IPS-11a (cell line): Measurements from ENCODE around the gene PLCB1.

ENCODE experiments used
- H3K4me3 ChIP-seq: one replicate; pipeline ENCODE4 v1.5.1; 2013; ENCODE audit warnings: low read depth, low read length, control low read depth

The PLCB1 gene

DNA sequence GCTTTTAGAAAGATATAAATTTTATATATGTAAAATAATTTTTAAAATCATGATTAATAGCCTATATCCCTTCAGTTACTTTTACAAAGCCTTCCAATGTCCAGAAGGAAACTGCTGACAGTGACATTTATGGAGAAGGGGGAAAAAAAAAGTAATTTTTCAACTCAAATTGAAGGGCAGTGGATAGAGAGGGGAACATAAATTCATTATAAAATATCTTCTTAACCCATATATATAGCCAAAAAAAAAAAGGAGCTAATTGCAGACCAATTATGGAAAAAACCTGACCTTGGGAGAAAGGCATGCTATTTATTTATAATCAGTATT lies 392.9 kb downstream of the PLCB1 start:
- H3K4me3 ChIP-seq: no peak overlapping the region

DNA sequence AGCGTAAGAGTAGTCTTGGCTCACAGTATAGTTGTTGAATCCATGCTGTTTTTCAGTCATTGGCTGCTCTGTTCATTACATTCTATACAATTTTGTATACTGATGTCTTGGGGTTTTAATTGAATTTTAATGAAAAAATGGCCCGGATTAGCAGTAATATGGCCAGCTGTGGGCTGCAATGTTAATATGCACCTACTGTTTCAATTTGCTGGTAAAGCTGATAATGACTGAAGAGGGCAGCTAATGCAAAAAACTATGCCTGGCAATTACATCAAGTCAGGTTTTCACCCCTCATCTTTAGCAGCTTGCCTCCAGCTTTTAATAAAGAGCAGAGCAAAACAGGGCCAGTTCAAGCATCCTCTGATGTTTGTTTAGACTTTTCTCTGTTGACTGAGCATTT lies 394.5 kb downstream of the PLCB1 start:
- H3K4me3 ChIP-seq: no peak overlapping the region

DNA sequence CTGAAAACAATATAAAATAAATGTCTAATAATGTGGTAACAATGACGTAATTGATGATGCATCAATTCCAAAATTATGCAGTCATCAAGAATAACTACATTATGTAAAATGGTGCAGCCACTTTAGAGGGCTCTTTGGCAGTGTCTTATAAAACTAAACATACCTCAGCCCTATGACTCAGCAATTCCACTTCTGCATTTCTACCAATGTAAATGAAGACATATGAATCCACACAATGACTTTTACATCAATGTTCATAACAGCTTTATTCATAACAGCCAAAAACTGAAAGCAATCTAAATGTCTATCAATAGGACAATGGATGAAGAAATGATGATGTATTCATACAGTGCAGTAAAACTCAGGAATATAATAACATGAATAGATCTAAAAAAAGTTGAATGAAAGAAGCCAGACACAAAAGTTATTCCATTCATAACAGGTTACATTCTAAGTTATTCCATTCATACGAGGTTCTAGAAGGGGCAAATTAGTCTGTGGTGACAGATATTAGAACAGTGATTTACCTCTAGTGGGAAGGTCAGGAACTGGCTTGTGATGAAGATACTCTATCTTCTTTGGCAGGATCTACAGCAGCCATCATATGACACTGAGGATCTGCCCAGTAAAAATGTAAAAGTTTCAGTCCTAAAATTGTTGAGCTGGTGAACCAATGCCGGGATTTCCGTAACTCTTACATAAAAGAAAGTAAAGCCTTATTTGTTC lies 396.1 kb downstream of the PLCB1 start:
- H3K4me3 ChIP-seq: no peak overlapping the region

DNA sequence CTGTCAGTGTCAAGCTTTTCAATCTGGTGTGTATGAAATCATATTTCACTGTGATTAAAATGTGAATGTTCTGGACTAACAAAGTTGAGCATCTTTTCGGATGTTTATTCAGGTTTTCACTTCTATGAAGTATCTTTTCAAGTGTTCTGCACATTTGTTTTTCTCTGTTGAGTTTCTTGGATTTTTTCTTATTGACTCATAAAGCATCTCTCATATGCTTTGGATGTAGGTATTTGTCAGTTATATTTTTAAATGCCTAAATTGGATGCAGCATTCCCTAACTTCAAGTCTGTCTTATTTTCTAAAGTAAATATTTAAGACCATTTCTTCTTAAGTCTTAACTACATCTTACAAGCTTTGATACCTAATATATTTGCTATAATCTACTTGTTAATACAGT lies 398.0 kb downstream of the PLCB1 start:
- H3K4me3 ChIP-seq: no peak overlapping the region

DNA sequence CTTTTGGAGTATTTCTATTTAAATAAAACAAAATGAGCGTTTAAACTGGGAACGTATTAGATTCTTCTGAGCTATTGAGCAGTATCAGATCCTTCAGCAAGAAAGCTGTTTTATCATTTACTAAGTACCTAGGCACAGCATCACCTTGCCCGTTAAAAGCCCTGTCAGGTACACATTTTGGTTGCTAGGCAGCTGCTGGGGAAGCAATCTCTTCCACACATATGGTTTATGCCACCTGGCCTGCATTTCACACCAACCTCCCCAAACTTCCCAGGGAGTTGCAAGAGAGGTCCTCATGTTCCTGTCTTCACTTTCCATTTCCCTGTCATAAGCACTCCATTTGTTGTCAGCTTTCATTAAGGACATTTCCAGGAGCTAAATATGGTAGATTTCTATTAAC lies 400.1 kb downstream of the PLCB1 start:
- no peak overlapping the region for H3K4me3 ChIP-seq

GRCh38 chr20:8534368-8535160 lies 402.5 kb downstream of the PLCB1 start:
- H3K4me3 ChIP-seq: no peak overlapping the region

- no peak overlapping the region for H3K4me3 ChIP-seq
Measured at GRCh38 chr20:8535403-8536261, 403.6 kb downstream of the PLCB1 start.

DNA sequence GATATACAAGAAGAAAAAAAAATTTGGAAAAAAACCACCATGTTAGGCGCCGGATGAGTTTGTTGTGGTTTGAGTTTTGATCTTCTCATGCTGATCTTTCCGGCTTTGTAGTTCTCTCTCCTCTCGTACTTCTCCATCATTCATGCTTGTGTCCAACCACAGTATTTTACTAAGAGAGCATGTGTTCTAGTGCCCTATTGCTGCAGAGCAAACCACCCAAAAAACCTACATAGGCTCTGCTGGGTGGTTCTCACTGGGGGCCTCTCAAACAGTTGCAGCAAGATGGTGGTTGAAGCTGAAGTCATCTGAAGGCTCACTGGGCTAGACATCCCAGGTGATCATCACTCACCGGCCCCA lies 404.2 kb downstream of the PLCB1 start:
- H3K4me3 ChIP-seq: no peak overlapping the region

- H3K4me3 ChIP-seq: no peak overlapping the region
Measured at GRCh38 chr20:8540466-8540865, 408.4 kb downstream of the PLCB1 start.

GRCh38 chr20:8542110-8542486 lies 410.0 kb downstream of the PLCB1 start:
- H3K4me3 ChIP-seq: no peak overlapping the region

GRCh38 chr20:8545212-8545611 lies 413.1 kb downstream of the PLCB1 start:
- no peak overlapping the region for H3K4me3 ChIP-seq

DNA sequence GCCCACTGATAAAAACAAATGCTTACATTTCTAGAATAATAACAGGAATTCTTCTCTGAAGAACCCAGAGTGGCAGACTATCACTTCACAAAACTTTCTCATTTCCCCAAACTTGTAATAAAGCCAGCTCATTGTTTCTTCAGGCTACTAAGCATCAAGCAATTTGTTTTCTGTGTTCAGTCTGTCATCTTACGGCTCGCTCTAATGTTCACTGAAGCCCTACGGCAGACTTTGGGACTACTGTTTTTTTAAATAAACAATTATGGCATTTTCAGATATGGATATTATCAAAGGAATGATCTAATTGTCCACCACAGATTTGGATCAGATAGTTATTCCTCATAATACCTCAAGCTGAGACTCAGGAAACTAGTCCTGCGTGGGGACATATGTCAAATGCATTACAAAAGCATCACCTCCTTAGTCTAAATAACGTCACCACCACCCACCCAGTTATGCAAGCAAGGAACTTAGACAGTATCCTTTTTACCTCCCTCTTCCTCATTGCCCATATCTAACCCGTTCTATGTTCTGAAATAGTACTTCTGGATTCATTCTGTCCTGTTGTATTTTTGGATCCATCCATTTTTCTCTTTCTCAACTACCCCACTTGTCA lies 415.1 kb downstream of the PLCB1 start:
- no peak overlapping the region for H3K4me3 ChIP-seq

GRCh38 chr20:8547968-8548588 lies 416.0 kb downstream of the PLCB1 start:
- no peak overlapping the region for H3K4me3 ChIP-seq

GRCh38 chr20:8549192-8549591 lies 417.1 kb downstream of the PLCB1 start:
- no peak overlapping the region for H3K4me3 ChIP-seq

DNA sequence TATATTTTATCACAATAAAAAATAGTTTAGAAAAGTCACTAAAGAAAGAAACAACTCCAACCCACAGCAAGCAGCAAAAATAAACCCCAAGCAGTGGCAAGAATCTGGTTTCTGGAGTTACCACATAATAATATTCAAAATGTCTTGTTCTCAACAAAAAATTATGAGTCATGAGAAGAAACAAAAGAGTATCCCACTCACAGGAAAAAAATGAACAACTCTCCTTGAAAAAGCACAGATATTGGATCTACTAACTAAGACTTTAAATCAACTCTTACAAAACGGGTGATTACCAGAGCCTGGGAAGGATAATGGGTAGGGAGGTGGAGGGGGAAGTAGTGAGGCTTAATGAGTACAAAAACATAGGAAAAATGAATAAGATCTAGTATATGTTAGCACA lies 425.6 kb downstream of the PLCB1 start:
- no peak overlapping the region for H3K4me3 ChIP-seq

GRCh38 chr20:8562356-8562755 lies 430.3 kb downstream of the PLCB1 start:
- no peak overlapping the region for H3K4me3 ChIP-seq

- H3K4me3 ChIP-seq: no peak overlapping the region
Measured at GRCh38 chr20:8568075-8568474, 436.0 kb downstream of the PLCB1 start.

DNA sequence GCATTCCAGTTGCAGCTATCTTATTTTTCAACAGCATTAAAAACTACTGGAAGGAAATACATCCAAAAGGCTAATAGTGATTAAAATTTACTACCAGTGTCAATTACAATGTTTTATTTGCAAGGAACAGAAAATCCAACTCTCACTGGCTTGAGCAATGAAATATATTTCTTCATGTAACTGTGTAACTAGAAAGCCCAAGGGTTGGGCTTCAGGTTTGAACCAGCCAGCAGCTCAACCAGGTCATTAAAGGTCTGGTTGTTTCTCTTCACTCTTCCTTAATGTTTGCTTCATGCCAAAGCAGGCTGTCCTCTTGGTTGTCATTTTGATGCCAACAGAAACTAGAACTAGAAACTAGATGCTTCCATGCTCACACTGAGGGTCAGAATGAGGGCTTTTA lies 437.7 kb downstream of the PLCB1 start:
- H3K4me3 ChIP-seq: no peak overlapping the region

GRCh38 chr20:8571611-8572010 lies 439.5 kb downstream of the PLCB1 start:
- no peak overlapping the region for H3K4me3 ChIP-seq

DNA sequence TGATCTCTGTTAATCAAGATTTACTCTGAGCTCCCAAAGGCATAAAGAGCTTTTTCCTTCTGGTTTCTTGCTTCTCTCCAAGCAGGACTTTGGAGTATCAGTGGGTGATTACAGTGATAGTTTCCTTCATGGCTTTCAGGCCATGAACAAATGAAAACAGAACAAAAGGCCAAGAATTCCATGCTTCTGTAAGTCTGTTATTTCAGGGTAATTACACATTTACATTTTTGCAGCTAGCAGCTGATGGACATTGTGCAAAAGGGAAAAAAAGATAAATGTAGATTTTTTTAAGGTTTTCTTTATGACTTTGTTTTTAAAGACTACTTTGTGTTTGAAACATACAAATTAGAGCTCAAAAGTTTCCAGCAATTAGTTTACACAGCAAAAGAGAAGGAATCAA lies 441.6 kb downstream of the PLCB1 start:
- no peak overlapping the region for H3K4me3 ChIP-seq

- H3K4me3 ChIP-seq: no peak overlapping the region
Measured at GRCh38 chr20:8575114-8575513, 443.0 kb downstream of the PLCB1 start.
